ENCODE results near the gene MYO1F.

Gene MYO1F

GRCh38 chr19:8615813-8616596 lies 38.8 kb upstream of the MYO1F start:
- DNase-seq (ENCODE audit: low read depth in 2 of 2) = peak; percentile 65 to 66
- TF ChIP-seq, protein P1, sequence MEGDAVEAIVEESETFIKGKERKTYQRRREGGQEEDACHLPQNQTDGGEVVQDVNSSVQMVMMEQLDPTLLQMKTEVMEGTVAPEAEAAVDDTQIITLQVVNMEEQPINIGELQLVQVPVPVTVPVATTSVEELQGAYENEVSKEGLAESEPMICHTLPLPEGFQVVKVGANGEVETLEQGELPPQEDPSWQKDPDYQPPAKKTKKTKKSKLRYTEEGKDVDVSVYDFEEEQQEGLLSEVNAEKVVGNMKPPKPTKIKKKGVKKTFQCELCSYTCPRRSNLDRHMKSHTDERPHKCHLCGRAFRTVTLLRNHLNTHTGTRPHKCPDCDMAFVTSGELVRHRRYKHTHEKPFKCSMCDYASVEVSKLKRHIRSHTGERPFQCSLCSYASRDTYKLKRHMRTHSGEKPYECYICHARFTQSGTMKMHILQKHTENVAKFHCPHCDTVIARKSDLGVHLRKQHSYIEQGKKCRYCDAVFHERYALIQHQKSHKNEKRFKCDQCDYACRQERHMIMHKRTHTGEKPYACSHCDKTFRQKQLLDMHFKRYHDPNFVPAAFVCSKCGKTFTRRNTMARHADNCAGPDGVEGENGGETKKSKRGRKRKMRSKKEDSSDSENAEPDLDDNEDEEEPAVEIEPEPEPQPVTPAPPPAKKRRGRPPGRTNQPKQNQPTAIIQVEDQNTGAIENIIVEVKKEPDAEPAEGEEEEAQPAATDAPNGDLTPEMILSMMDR (IDR thresholded peaks at IDR 0.05; ENCODE audit: low read depth, low read length) = peak; percentile 99
- H3K4me3 ChIP-seq (replicated peaks in 1 of 2; ENCODE audit: low read depth in 2 of 2, low read length in 2 of 2) = no peak overlapping the region

GRCh38 chr19:8615024-8615423 lies 37.8 kb upstream of the MYO1F start:
- no peak overlapping the region for H3K4me3 ChIP-seq (replicated peaks in 1 of 2; ENCODE audit: low read depth in 2 of 2, low read length in 2 of 2)
- TF ChIP-seq, protein P1 (IDR thresholded peaks at IDR 0.05; ENCODE audit: low read depth, low read length) = no peak
- no peak for DNase-seq (ENCODE audit: low read depth in 2 of 2)

DNA sequence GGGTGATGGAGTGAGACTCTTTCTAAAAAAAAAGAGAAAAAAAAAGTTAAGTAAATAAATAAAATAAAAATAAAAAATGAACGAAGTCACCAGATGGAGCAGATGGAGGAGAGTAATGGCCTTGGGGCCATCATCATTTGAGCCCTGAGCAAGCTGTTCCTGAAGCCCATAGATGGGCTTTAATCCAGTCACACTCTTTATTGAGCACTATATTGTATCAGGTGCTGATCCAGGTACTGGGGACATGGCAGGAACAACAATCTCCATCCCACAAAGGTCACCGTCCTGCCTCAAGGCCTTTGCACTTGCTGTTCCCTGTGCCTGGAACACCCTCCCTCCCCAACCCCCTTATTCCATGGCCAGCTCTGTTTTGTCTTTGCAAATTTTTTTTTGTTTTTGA lies 37.2 kb upstream of the MYO1F start:
- H3K4me3 ChIP-seq (replicated peaks in 1 of 2; ENCODE audit: low read depth in 2 of 2, low read length in 2 of 2) = no peak overlapping the region
- no peak for DNase-seq (ENCODE audit: low read depth in 2 of 2)
- TF ChIP-seq, protein P1 (IDR thresholded peaks at IDR 0.05; ENCODE audit: low read depth, low read length) = no peak

GRCh38 chr19:8612807-8613171 lies 35.5 kb upstream of the MYO1F start:
- TF ChIP-seq, protein P1 (IDR thresholded peaks at IDR 0.05; ENCODE audit: low read depth, low read length) = no peak
- no peak for DNase-seq (ENCODE audit: low read depth in 2 of 2)
- no peak overlapping the region for H3K4me3 ChIP-seq (replicated peaks in 1 of 2; ENCODE audit: low read depth in 2 of 2, low read length in 2 of 2)

DNA sequence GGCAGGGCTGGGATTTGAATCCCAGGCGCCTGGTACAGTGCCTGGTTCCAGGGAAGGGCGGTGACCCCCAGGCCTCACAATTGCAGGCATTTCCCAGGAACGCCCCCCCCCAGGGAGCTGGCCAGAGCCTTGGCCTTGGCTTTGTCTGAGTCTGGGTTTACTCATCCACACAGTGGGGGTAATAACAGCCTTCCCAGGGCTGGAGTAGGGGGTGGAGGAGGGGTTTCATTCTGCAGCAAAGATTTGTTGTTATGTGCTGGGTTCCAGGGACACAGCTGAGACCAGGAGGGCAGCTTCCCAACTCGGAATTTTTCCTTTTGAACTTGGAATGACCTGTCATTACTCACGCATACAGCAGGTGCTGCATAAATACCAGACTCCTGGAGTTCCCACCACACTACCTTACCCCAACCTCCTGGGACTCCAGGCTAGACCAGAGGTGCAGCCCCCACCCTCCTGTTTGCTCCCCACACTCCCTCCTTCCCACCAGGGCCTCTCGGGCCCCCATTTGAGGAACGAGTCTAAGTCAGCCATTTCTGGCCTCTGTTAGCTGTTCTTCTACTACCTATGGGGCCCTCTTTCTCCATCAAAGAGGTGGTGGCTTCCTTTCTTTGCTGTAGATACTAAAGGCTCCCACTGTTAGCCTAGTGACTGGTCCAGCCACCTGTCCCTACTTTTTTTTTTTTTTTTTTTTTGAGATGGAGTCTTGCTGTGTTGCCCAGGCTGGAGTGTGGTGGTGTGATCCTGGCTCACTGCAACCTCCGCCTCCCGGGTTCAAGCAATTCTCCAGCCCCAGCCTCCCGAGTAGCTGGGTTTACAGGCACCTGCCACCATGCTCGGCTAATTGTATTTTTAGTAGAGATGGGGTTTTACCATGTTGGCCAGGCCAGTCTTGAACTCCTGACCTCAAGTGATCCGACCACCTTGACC lies 34.9 kb upstream of the MYO1F start:
- TF ChIP-seq, protein P1 (IDR thresholded peaks at IDR 0.05; ENCODE audit: low read depth, low read length) = no peak
- no peak overlapping the region for H3K4me3 ChIP-seq (replicated peaks in 1 of 2; ENCODE audit: low read depth in 2 of 2, low read length in 2 of 2)
- DNase-seq (ENCODE audit: low read depth in 2 of 2) = peak; percentile 81 to 84

DNA sequence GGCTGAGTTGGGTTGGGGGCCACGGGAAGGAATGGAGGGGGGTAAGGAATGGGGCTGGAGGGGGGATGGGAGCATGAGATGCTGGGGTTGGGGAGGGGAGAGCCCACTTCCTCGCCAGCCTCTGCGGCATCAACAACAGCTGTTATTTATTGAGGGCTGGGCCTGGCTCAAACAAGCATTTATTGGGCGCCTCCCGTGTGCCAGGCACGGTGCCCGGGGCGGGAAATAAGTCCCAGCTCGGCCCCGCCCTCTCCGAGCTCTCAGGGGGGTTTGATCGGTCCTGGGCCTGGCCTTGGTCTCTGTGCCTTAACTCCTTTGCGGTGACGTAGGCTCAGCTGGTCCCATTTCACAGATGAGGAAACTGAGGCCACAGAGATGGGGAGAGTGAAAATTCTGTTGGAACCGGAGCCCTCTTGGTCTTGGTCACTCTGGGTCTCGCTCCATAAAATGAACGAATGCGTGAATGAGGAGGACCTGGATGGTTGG lies 34.2 kb upstream of the MYO1F start:
- TF ChIP-seq, protein P1 (IDR thresholded peaks at IDR 0.05; ENCODE audit: low read depth, low read length) = no peak
- peak in 1 of 2 donors; percentile 18 for DNase-seq (ENCODE audit: low read depth in 2 of 2)
- no peak overlapping the region for H3K4me3 ChIP-seq (replicated peaks in 1 of 2; ENCODE audit: low read depth in 2 of 2, low read length in 2 of 2)
